Measurements from ENCODE around the gene CSRNP3.
"Not testable (repeated sequence)": the region's sequence is repeated elsewhere in the genome, so short reads cannot be mapped to it uniquely, and the experiment has no call there.

CSRNP3 gene

DNA sequence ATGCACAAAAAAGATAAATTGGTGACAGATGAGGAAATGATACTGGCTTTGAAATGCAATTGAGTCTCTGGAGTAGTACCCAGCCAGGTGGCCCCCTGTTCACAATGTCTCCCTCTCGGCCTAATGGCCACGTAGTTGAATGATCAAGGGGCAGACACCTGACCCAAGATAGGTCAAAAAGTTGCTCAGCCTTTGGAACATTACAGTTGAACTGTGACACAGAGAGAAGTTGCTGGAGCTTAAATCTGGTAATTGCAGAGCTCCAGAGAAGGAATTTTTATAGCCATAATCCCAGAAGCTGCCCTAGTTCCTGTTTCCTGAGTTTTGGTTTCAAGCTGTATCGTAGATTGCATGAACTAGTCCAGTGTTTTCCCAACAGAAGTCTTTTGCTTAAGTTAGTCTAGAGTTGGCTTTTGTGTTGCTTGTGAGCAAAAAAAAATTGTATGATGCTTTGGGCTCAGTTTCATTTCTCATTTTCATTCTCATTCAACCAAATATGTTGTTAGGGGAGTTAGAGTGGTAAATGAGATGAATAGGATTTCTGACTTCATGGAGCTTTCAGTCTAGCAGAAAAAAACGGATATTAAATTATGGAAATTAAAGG lies 117.9 kb downstream of the CSRNP3 start:
- no peak for DNase-seq (ENCODE audit: low read depth, low spot score)

DNA sequence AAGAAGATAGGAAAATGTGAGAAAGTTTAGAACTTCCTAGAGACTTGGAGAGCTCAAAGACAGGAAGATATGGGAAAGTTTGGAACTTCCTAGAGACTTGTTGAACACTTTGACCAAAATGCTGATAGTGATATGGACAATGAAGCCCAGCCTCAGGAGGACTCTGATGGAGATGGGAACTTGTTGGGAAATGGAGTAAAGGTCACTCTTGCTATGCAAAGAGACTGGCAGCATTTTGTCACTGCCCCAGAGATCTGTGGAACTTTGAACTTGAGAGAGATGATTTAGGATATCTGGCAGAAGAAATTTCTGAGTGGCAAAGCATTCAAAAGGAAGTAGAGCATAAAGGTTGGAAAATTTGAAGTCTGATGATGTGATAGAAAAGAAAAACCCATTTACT lies 121.5 kb downstream of the CSRNP3 start:
- not testable (repeated sequence) for DNase-seq (ENCODE audit: low read depth, low spot score)

DNA sequence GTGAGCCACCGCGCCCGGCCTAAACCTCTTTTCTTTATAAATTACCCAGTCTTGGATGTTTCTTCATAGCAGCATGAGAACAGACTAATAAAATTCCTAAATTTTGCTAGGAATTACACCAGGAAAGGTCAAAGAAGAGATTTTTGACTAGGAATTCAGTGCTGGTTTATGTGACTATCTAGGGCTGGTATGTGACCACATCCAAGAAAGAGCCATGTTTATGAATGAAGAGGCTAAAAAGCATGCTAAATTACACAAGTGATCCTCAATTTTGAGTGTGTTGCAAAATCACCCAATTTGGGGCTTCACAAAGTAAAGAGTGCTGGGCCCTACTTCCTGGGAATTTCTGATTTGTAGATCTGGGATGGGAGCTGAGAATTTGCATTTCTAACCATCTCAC lies 123.6 kb downstream of the CSRNP3 start:
- no peak for DNase-seq (ENCODE audit: low read depth, low spot score)

DNA sequence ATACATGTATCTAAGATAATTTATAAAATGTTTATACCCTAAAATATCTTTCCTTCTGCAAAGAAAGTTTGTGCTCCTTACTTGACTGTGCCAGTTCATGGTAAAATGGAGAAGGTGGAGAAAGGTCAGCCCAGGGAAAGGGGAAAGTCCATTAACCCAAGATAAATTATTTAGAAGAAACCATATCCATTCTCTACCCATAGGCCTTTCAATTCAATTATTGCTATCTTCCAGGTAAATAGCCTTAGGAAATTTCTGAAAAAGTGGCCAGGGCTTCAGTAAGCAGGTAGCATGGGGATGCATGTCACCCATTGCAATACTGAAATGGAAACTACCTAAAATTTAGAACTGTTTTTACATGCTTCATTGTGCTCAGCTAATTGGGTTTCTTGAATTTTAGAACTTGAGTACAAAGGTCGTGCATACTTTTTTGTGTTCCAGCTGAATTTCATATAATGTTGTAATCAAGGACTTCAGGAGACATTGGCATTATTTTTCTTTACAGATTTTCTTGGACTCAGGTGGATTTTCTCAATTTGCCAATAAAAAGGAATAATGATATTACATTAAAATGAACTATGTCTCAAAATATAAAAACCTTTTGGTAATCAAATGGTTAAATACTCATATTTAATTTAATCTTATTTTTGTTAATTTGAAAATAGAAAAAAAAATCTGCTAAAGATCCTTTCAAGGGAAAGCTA lies 124.9 kb downstream of the CSRNP3 start:
- DNase-seq (ENCODE audit: low read depth, low spot score), result no peak

DNA sequence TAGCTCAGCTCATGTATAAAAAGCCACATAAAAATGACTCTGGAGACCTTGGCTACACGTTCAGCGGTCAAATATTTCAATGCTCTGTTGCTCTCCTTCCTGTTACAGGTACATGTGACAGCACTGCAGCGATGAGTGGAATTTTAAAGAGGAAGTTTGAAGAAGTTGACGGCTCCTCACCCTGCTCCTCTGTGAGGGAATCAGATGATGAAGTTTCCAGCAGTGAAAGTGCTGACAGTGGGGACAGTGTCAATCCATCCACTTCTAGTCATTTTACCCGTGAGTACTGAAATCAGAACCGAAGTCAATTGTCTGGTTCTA lies 125.4 kb downstream of the CSRNP3 start:
- no peak for DNase-seq (ENCODE audit: low read depth, low spot score)

DNA sequence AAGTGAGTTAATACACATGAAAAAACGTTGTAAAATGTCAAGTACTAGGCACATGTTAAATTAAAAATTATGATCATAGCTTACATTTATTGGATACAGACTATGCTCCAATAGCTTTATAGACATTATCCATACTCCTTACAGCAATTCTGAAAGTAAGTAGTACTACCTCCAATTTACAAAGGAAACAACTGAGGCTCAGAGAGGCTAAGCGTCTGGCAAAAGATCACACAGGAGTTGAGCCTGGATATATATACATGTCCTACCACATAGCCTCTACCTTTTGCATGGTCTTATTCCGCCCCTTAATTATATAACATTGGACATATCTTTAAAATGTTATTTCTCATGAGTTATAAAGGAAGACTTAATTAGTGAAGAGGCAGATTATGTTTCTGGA lies 127.3 kb downstream of the CSRNP3 start:
- DNase-seq (ENCODE audit: low read depth, low spot score), result no peak

DNA sequence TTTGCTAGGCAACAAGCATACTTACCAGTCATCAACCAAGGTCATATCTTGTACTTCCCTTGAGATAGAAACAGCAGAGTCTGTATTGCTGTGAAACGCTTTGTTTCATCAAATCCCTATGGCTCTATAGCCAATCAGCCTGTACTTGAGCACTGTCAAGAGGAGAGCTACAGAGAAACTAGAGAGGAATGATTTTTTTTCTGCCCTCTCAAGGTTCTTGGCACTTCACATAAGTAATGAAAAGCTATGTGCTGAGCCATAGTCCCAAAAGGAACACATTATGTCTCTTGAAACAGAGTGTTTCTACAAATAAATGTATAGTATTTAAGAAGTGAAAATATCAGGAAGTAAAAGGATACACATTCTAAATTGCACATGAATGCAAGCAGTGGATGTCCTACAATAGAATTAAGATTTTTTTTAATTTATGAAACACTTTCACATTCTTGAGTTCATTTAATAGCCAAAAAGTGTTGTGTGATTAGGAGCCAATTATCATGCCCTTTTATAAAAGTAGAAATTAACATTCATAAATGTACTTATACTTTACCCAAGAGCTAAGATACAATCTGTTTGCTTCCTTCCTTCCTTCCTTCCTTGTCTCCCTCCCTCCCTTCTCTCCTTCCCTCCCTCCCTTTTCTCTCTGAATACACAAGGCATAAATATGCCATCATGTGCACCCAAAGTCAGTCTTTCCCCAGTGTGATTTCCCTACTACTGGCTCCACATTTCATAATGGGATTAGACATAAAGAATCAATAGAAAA lies 131.8 kb downstream of the CSRNP3 start:
- no peak for DNase-seq (ENCODE audit: low read depth, low spot score)

DNA sequence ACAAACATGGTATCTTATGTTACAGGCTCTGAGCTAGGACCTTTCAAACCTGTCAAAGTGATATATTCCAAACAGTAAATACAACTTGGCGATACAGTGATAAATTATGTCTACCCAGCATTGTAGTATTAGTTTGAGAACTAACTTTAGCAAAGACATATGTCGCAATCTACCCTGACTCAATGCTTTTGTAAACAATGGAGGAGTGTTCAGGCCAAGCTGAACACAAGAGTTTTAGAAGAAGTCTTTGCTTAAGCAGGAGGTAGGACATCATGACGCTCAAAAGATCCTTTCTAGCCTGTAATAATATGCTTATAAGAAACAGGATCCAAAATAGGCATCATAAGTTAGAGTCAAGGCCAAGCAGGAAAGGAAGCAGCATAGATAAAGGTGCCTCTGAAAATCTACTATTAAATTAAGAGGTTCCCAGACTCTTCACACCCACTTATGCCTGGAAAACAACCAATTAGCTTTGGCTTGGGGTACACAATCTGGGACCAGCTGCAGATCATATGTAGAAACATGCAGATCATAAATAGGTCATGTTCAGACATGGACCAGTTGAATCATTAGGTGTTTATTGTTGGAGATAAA lies 132.5 kb downstream of the CSRNP3 start:
- peak; percentile 17 for DNase-seq (ENCODE audit: low read depth, low spot score)

DNA sequence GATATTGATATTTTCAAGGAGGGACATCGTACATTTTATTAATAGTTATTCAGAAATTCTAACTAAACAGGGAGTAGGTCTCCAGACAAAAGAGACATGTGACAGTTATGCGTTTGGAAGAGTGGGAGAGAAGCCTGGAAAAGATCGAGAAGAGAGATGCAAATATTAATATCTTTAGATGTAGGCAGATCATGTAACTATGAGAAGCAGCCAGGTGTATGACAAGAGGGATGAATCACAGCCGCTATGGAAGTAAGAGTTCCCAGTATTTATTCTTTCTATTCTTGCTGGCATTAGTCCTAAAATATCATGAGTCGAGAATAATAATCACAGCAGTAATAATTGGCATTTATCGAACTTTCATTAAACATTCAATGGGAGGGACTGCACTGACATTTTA lies 140.2 kb downstream of the CSRNP3 start:
- no peak for DNase-seq (ENCODE audit: low read depth, low spot score)

DNA sequence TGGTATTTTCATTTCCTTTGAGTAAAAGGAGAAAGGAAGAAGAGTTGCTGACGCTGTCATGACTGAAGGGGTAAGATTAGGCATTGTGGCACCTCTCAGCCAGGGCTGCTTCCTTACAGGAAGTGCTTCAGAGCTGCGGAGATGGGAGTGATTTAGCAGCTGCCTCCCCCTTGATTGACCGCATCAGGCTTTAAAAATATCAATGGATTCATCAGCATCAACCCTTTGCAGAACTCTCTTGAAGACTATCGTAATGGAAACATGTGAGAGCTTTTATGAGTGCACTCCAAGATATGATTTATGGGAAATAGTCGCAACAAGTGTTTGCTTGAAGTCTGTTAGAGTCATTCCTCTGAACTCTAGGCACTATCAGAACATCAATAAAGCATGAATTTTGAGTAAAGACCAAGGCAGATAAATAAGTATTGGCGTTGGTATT lies 141.1 kb downstream of the CSRNP3 start:
- DNase-seq (ENCODE audit: low read depth, low spot score), result no peak

DNA sequence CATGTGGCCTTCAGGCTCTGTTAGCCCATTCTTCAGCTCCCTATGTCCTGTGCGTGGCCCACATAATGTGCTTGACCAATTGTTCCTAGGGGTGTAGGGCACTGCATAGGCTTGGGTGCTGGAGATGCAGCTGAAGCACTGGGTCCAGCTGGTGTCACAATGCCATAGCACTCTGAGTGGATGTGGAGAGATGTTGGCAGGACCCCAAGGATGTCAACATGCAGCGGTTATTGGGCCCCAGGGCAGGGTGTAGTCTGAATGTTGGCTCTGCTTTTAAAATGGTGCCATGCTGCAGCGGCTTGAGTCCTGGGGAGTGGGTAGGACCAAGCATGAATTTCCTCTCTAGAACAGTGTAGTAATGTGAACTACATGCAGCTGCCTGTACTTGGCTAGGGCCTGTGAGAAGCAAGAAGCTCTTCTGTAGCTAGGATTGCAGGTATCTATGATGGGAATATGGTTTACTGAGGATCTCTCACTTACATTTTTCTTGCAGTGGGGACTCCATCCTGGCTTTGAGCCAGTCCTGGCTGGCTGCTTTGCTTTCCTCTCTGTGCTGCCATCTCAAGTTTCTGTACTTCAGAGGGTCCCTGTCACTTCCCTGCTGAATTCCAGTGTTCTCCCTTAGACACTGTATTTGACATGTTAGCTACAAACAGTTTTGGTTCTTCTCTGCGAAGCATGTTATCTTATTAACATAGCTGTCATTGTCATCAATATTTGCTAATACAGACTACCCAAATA lies 148.4 kb downstream of the CSRNP3 start:
- DNase-seq (ENCODE audit: low read depth, low spot score), result no peak

DNA sequence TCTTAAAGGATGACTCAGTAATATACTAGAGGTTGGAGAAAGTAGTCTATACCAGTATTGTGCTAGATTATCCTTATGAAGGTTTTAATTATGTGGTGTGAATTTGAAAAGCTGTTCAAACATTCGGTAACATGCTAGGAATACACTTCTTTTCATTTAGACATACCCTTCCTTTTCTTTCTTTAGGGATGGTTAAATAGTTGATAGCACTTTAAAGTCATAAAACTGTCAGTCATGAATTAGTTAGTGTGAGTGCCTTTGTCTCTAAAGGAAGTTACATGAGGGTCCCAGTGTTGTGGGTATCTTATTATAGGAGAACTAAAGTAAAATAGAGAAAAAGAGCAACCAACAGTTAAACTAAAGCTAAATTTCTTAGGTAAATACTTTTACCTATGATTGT lies 149.3 kb downstream of the CSRNP3 start:
- DNase-seq (ENCODE audit: low read depth, low spot score), result no peak

DNA sequence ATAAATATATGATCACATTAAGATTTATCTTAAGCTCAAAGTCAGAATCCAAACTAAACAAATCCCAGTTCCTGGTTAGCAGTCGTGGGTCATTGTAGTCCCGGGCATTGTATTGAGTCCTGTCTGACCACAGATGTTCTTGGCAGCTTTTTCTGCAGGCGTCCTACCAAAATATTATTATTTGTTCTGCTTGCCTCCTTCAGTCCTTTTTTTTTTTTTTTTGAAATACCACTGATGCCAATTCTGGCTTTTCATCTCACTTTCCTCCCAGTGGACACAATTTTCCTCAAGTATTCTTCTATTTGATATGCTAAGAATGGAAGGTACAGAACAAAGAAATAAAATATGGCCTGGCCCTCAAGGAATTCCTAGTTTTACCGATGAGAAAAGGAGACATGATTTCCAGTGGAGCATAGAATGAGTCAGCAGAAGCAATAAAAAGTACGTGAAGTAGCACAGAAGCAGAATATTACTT lies 151.6 kb downstream of the CSRNP3 start:
- DNase-seq (ENCODE audit: low read depth, low spot score), result peak; percentile 84

DNA sequence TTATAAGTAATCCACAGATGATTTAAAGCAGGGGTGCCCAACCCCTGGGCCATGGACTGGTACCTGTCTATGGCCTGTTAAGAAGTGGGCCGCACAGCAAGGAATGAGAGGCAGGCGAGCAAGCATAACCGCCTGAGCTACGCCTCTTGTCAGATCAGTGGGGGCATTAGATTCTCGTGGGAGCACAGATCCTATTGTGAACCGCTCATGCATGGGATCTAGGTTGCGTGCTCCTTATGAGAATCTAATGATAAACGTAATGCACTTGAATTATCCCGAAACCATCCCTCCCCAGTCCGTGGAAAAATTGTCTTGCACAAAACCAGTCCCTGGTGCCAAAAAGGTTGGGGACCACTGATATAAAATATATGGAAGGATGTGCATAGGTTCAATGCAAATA lies 153.7 kb downstream of the CSRNP3 start:
- DNase-seq (ENCODE audit: low read depth, low spot score), result no peak

DNA sequence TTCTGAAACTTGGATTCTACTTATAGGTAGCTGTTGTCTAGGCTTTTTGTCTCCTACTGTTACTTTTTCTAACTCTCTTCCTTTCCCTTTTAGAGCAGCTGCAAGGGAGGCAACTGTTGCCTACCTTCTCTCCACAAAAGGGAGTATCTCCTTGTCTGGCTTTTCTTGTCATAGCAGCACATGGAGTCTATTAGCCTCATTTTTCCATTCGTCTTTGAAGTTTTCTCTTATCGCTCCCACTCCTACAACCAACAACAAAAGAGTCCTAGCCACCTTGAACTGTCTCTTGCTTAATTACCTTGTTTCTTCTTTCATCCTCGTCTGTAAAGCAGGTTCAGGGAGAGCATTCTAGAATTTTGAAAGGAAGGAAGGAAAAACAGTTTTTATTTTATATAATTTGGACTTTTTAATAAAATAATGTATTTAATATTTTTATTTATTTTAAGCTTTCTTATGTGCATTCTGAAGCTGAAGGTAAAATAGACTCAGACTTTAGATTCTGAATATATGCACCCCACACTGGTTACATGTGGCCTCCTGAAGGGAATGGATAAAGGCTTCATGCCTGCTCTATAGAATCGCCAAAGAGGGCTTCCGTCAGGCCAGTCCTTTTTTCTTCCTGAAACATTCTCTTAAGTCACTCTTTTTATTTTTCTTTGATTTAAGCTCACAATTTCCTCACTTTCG lies 154.4 kb downstream of the CSRNP3 start:
- DNase-seq (ENCODE audit: low read depth, low spot score), result no peak

DNA sequence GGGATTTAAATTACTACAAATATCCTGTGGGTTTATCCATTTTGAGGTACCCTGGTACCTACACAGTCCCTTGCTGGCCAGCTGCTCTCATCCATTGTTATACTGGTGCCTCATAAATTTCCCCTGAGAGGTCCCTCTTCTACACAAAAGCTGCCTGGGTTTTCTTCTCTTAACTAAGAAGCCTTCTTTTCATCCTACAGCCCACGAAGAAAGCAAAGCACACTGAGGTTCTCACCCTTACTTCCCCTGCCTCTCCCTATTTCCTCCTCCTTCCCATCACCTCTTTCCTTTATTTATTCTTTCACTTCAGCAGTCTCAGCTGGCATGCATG lies 154.9 kb downstream of the CSRNP3 start:
- DNase-seq (ENCODE audit: low read depth, low spot score), result no peak

DNA sequence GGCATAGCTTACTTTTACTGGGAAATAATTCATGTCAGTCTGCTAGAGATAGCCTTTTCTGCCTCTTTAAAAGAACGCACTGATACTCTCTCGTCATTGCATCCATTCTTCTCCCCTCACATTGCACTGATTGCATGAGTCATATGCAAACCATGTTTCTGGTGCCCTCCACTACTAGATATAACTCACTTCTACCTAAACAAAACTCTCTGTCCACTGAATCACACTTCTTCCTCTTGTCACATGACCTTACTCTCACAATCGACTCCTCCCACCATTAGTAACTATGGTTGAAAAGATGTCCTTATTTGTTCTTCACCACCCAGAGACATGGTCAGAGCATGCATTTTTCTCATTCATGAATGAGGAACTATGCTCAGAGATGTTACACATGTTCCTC lies 158.0 kb downstream of the CSRNP3 start:
- peak; percentile 49 for DNase-seq (ENCODE audit: low read depth, low spot score)

DNA sequence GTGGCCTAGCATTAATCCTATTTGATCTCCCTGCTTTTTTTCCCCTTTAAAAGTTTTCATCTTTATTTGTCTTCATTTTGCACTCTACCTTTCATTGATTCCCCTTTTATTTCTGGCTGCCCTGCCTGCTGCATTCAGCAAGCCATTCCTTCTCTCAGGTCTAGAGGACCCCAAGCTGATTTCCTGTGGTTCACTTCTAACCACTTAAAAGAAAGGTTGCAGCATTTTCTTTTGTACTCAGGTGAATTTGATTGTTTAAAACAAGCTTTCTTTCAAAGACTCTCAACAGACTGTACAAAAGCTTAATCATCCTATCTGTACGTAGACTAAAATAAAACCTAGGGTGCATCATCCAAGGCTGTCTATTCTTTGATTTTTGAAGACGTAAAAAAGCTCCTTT lies 160.3 kb downstream of the CSRNP3 start:
- no peak for DNase-seq (ENCODE audit: low read depth, low spot score)

DNA sequence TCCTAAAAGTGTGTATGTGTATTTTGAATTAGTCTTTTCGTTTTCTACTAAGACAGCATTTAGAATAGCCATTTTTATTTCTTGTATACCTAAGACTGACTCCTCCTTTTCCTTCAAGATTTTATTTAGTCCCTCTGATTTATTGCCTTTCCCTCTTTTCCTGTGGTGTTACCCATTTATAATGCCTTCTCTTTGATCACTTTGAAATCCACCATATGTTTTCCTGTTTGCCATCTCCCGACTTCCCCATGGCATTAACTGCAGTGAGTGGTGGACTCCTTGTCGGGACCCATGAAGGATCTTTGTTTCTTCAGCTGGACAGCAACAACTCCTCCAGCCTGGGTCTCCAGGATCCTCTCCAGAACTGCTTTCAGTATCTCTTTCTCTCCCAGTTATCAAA lies 160.7 kb downstream of the CSRNP3 start:
- no peak for DNase-seq (ENCODE audit: low read depth, low spot score)

DNA sequence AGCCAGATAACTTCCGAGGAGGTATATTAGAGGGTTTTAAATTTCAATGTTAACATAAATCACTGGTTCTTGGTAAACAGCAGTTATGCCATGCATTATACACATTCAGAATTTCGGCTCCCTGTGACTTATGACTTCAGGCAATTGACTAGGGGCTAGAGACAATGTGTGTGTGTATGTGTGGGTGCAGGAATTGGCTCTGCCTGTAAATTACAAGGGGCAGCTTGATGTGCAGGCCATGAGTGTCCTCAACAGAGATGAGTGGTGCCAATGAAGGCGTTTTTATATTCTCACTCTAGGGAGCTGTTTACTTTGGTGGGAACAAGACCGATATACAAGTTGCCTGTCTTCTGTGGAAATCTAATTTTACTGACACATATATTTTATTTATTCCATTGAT lies 161.6 kb downstream of the CSRNP3 start:
- DNase-seq (ENCODE audit: low read depth, low spot score), result no peak

DNA sequence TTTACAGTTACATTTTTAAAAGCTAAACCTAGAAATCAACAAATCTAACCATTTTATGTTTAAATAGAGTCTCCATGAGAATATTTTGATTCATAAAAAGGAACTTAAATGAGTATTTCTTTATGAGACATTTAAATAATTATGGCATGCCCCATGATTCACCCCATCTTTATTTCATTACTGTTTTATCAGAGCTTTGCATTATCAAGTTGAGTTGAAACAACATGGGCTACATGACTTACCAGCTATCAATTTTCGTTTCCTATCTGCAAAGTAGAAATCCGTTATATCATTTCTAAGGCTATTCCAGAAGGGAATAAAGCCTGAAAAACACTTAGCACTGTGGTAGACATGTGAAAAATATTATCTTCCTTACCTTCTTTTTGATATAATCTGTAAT lies 163.1 kb downstream of the CSRNP3 start:
- no peak for DNase-seq (ENCODE audit: low read depth, low spot score)

Data from astrocyte of the hippocampus (primary cell).